Heart left ventricle (tissue), 16 donors: ENCODE results near the gene LIN7C. TPM values are rescaled to one million over a fixed set of nuclear protein-coding genes. Genes with fewer than 3 reads are reported as not detected.
A peak's percentile ranks its signal among the peaks of the same experiment; 100 is the strongest.

ENCODE experiments used
- ATAC-seq, 4 donors: fragments of 200-7000 bp; cut with Tn5 transposase; one replicate each; pipeline ENCODE4 v1.9.1; 2020 to 2022; ENCODE audit warnings: moderate library complexity in 4 of 4, mild to moderate bottlenecking in 3 of 4, moderate number of reproducible peaks in 1 of 4
- DNase-seq, 5 donors: peaks; one replicate each; pipeline ENCODE4 v3.0.0-alpha.2; 2020
- H3K27ac ChIP-seq, 12 donors: fragments of 200-600 bp; sonication (generic) in 4 of 12; one replicate each; pipeline versions ENCODE4 v1.5.0 to v1.8.0; 2016 to 2022; ENCODE audit warnings: mild to moderate bottlenecking in 2 of 12
- H3K27me3 ChIP-seq, 9 donors: fragments of 200-600 bp; sonication (generic) in 2 of 9; one replicate each; pipeline versions ENCODE4 v1.5.1 to v1.8.0; 2016 to 2022; ENCODE audit warnings: mild to moderate bottlenecking in 3 of 9
- H3K36me3 ChIP-seq, 9 donors: fragments of 200-600 bp; sonication (generic) in 2 of 9; one replicate each; pipeline versions ENCODE4 v1.5.0 to v1.8.0; 2018 to 2022; ENCODE audit warnings: mild to moderate bottlenecking in 2 of 9
- H3K4me1 ChIP-seq, 12 donors: fragments of 200-600 bp; sonication (generic) in 4 of 12; one replicate each; pipeline versions ENCODE4 v1.5.0 to v1.8.0; 2016 to 2022; ENCODE audit warnings: mild to moderate bottlenecking in 3 of 12
- H3K4me3 ChIP-seq, 12 donors: fragments of 200-600 bp; sonication (generic) in 4 of 12; one replicate each; pipeline versions ENCODE4 v1.5.0 to v1.8.0; 2017 to 2022; ENCODE audit warnings: mild to moderate bottlenecking in 9 of 12, moderate library complexity in 4 of 12
- H3K9me3 ChIP-seq, 12 donors: fragments of 200-600 bp; sonication (generic) in 4 of 12; one replicate each; pipeline versions ENCODE4 v1.5.0 to v1.8.0; 2016 to 2022; ENCODE audit warnings: mild to moderate bottlenecking in 1 of 12
- POLR2A ChIP-seq, 2 donors: fragments of 450-650 bp; IDR thresholded peaks; one replicate each; pipeline ENCODE4 v1.6.1; 2017; ENCODE audit warnings: antibody characterized with exemption in 2 of 2, mild to moderate bottlenecking in 2 of 2, moderate library complexity in 2 of 2
- WGBS, 4 donors: extraction: QIAGEN DNeasy Blood & Tissue Kit in 2 of 4; methylation state at CpG; one replicate each; pipeline versions ENCODE4 v1.1.5 to v1.1.7; 2013 to 2018; 5-methylcytosine and 5-hydroxymethylcytosine counted together
- intact Hi-C, 10 donors: fragments of 100-400 bp; cut with DNase I; formaldehyde crosslinking; loops; one replicate each; pipeline versions ENCODE4 v1.11.1 to v1.14.2; 2022
- polyA plus RNA-seq, 2 donors: library from polyadenylated mRNA; stranded (reverse); fragments of 200-250 nt; gene quantifications; one replicate each; pipeline ENCODE4 v1.2.3, GENCODE V29; 2013
- total RNA-seq, 9 donors: library from RNA; depleted of rRNA in 2 of 9; stranded (reverse); fragments of >200 nt in 2 of 9; fragmentation: NEBNext Ultra II Directional in 3 of 9; extraction: Animal tissue kit (Norgen Biotek cat#: 25700) in 3 of 9; gene quantifications; one replicate each; pipeline versions ENCODE4 v1.1.0 to v1.2.4, GENCODE V29; 2016 to 2023
- TF ChIP-seq, protein P1 (sequence below), 12 donors: fragments of 200-600 bp; sonication (generic) in 4 of 12; IDR thresholded peaks; one replicate each; pipeline versions ENCODE4 v1.5.0 to v1.8.0; 2018 to 2022; ENCODE audit warnings: antibody characterized with exemption in 12 of 12, mild to moderate bottlenecking in 5 of 12
- donor health status: ischemic (EF 13 %, LVEDD 7.1; RV severe dilation, severe dysfunction).
- donor health status: healthy with polysubstance abuse.
- donor health status: DM: no; HTN: yes; CAD: no.
- donor health status: DM: no; HTN: no; CAD: no.
- donor health status: ischemic (EF 25% LVEDD 6.9; RV normal size, moderate dysfunction).
- donor health status: ischemic (EF 25% LVEDD 5.7; RV mildly dilated, moderate dysfunction).
- donor health status: healthy.
- donor health status: DM: yes; HTN: yes; CAD: no.
- donor health status: ischemic (EF 35%, LVEDD 5.7; RV mildly dilated, moderate dysfunction).
- donor health status: nonischemic (EF 11% LVEDD 7.7; RV severe dilation, severe dysfunction).
- donor health status: DM: yes; HTN: yes; CAD: no.
- donor health status: PGD.
- donor health status: ischemic (EF 29% LVEDD 5.4; RV normal size, mild dysfunction).
- donor health status: nonischemic (EF 23%, LVEDD 6.1; RV moderate dilation, normal function).

Gene LIN7C
- total and polyA plus RNA-seq, 11 donors, result 5.0 to 24.1 (median 16.1) TPM

DNA sequence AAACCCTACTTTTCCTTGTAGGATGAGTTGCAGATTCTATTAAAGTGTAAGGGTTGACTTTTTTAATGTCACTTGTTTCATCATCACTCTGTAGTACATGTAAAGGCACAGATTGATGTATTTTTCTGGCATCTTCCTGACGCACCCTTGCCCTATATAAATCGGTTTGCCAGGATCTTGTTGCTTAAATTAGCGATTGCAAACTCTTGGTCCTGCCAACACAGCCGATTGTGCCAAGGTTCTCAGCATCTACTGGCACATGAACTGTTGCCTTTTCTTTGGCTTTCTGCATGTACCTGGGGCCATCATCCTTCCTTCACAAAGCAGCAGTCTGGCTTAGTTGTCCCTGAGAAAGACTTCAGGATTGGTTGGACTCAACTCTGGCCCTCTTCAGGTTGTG is 7.5 kb upstream of the LIN7C start:
- Histone ChIP-seq H3K27ac (peak overlapping the region; percentile 13 to 84 (median 80)), H3K4me3 (no peak overlapping the region), H3K36me3 (no peaks in the 10 kb centered on the region), H3K4me1 (peaks cover 0 to 42% (median 11%) of the 10 kb centered on the region in 12 donors), H3K27me3 (no peaks in the 10 kb centered on the region), H3K9me3 (peaks cover 0 to 10% (median 0%) of the 10 kb centered on the region in 12 donors)
- ATAC-seq (peak; percentile 72 to 88 (median 81)), DNase-seq (peak in 4 of 5 donors; percentile 23 to 66 (median 57))
- WGBS, 4 donors, result 38 to 48% (median 41%) methylated on average over 4 of the region's 4 CpGs
- intact Hi-C loops, result loop anchor here in 1 of 10 donors (10.0 kb wide), 1 partner anchor 131 kb away; no protein-coding TSS in a partner anchor
- TF ChIP-seq POLR2A (IDR thresholded peaks at IDR 0.05), result no peak

DNA sequence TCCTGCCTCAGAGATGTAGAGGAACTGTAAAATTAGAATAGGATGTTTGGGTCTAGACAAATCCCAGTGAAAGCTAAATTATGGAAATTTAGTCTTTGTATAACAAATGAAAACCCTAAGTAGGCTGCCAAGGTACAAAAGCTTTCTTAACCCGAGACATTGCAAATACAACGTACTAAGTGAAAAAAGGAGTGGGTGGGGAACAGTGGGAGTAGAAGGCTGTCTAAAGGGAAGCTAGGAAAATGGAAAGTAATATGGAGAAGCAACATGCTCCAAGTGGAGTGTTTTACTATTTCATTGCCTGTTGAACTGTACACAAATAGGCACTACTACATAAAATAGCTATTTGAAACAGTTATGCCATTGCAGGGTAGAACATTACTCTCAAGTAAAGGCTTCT is 6.8 kb upstream of the LIN7C start:
- no peaks in the 10 kb centered on the region for H3K27me3 ChIP-seq
- WGBS, 4 donors, result 73 to 82% (median 76%) methylated on average over 2 of the region's 2 CpGs
- ATAC-seq (no peak), DNase-seq (no peak)
- H3K4me3 ChIP-seq, result no peak overlapping the region
- peaks cover 0 to 10% (median 0%) of the 10 kb centered on the region in 12 donors for H3K9me3 ChIP-seq
- H3K36me3 ChIP-seq, result no peaks in the 10 kb centered on the region
- H3K4me1 ChIP-seq, result peaks cover 0 to 42% (median 11%) of the 10 kb centered on the region in 12 donors
- H3K27ac ChIP-seq, result peak overlapping the region; percentile 13 to 84 (median 80)
- TF ChIP-seq, protein P1, sequence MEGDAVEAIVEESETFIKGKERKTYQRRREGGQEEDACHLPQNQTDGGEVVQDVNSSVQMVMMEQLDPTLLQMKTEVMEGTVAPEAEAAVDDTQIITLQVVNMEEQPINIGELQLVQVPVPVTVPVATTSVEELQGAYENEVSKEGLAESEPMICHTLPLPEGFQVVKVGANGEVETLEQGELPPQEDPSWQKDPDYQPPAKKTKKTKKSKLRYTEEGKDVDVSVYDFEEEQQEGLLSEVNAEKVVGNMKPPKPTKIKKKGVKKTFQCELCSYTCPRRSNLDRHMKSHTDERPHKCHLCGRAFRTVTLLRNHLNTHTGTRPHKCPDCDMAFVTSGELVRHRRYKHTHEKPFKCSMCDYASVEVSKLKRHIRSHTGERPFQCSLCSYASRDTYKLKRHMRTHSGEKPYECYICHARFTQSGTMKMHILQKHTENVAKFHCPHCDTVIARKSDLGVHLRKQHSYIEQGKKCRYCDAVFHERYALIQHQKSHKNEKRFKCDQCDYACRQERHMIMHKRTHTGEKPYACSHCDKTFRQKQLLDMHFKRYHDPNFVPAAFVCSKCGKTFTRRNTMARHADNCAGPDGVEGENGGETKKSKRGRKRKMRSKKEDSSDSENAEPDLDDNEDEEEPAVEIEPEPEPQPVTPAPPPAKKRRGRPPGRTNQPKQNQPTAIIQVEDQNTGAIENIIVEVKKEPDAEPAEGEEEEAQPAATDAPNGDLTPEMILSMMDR (IDR thresholded peaks at IDR 0.05), result no peak
- no peak for TF ChIP-seq POLR2A (IDR thresholded peaks at IDR 0.05)
- intact Hi-C loops, result loop anchor here in 1 of 10 donors (10.0 kb wide), 1 partner anchor 131 kb away; no protein-coding TSS in a partner anchor

GRCh38 chr11:27512238-27512637 is 5.7 kb upstream of the LIN7C start:
- Histone ChIP-seq H3K4me1 (peaks cover 0 to 51% (median 19%) of the 10 kb centered on the region in 12 donors), H3K4me3 (no peak overlapping the region), H3K9me3 (peaks cover 0 to 10% (median 0%) of the 10 kb centered on the region in 12 donors), H3K36me3 (no peaks in the 10 kb centered on the region), H3K27me3 (no peaks in the 10 kb centered on the region), H3K27ac (peak overlapping the region in 10 of 12 donors; percentile 40 to 83 (median 78))
- intact Hi-C loops, result loop anchor here in 1 of 10 donors (10.0 kb wide), 1 partner anchor 133 kb away; no protein-coding TSS in a partner anchor
- peak in 3 of 4 donors; percentile 30 to 46 (median 31) for ATAC-seq
- no peak for TF ChIP-seq POLR2A (IDR thresholded peaks at IDR 0.05)
- TF ChIP-seq, protein P1 (IDR thresholded peaks at IDR 0.05), result no peak
- no peak for DNase-seq
- 77 to 86% (median 81%) methylated on average over 3 of the region's 3 CpGs for WGBS, 4 donors

GRCh38 chr11:27509908-27510307 is 3.3 kb upstream of the LIN7C start:
- no peaks in the 10 kb centered on the region for H3K36me3 ChIP-seq
- no peak for ATAC-seq
- peaks cover 0 to 3% (median 0%) of the 10 kb centered on the region in 12 donors for H3K9me3 ChIP-seq
- H3K4me1 ChIP-seq, result peaks cover 4 to 62% (median 30%) of the 10 kb centered on the region in 12 donors
- no peak for TF ChIP-seq POLR2A (IDR thresholded peaks at IDR 0.05)
- TF ChIP-seq, protein P1 (IDR thresholded peaks at IDR 0.05), result no peak
- intact Hi-C loops, result loop anchor here in 3 of 10 donors (10.0 kb wide), 4 partner anchors 135 to 605 kb away; partner anchors contain the start of genes KIF18A (in 1 of the 3) and METTL15 (in 1 of the 3)
- no peaks in the 10 kb centered on the region for H3K27me3 ChIP-seq
- no peak overlapping the region for H3K27ac ChIP-seq
- no peak for DNase-seq
- no peak overlapping the region for H3K4me3 ChIP-seq
- 80 to 87% (median 84%) methylated on average over 4 of the region's 4 CpGs for WGBS, 4 donors
